Vagina (tissue), 2 donors: Measurements from ENCODE around the gene PTGER3. TPM values are rescaled to one million over a fixed set of nuclear protein-coding genes. Genes with fewer than 3 reads are reported as not detected.

Experiments
- DNase-seq, 2 donors: peaks; one replicate each; pipeline ENCODE4 v3.0.0-alpha.2; 2017; ENCODE audit errors: extremely low spot score in 2 of 2
- H3K27ac ChIP-seq: fragments of 200-600 bp; sonication (generic); one replicate; pipeline ENCODE4 v1.5.1; 2019
- H3K27me3 ChIP-seq: fragments of 200-600 bp; sonication (generic); one replicate; pipeline ENCODE4 v1.5.1; 2019
- H3K36me3 ChIP-seq, 2 donors: fragments of 200-600 bp; sonication (generic); one replicate each; pipeline ENCODE4 v1.5.1; 2017 to 2019
- H3K4me1 ChIP-seq: fragments of 200-600 bp; sonication (generic); one replicate; pipeline ENCODE4 v1.5.1; 2019
- H3K4me3 ChIP-seq, 2 donors: fragments of 200-600 bp; sonication (generic); 1 replicate in 1 of 2; 2 replicates in 1 of 2; pipeline ENCODE4 v1.5.1; 2016 to 2019
- H3K9me3 ChIP-seq: fragments of 200-600 bp; sonication (generic); one replicate; pipeline ENCODE4 v1.5.1; 2019
- POLR2A ChIP-seq, 2 donors: fragments of 450-650 bp; IDR thresholded peaks; one replicate each; pipeline ENCODE4 v1.6.1; 2017; ENCODE audit warnings: antibody characterized with exemption in 2 of 2, mild to moderate bottlenecking in 2 of 2, moderate library complexity in 2 of 2
- POLR2AphosphoS5 ChIP-seq, 2 donors: sonication (generic); formaldehyde crosslinking; IDR thresholded peaks; one replicate each; pipeline ENCODE4 v1.9.0; 2017; ENCODE audit warnings: antibody characterized with exemption in 2 of 2, mild to moderate bottlenecking in 2 of 2, low read depth in 1 of 2; ENCODE audit not compliant: insufficient read depth in 1 of 2
- intact Hi-C: fragments of 100-400 bp; cut with DNase I; formaldehyde crosslinking; loops from one replicate; pipeline ENCODE4 v1.15.1; 2023
- total RNA-seq: library from RNA; depleted of rRNA; stranded (reverse); fragments of >200 nt; gene quantifications from one replicate; pipeline ENCODE4 v1.2.3, GENCODE V29; 2016
- TF ChIP-seq, protein P1 (sequence below), 3 experiments: fragments of 450-650 bp in 2 of 3; fragments of 200-600 bp in 1 of 3; sonication (generic) in 1 of 3; IDR thresholded peaks; one replicate each; pipeline ENCODE4 v1.5.1; 2017 to 2019; ENCODE audit warnings: antibody characterized with exemption in 3 of 3, mild to moderate bottlenecking in 2 of 3, moderate library complexity in 2 of 3

The PTGER3 gene
- total RNA-seq, 1 donor from 2014 or later = 17.7 TPM

DNA sequence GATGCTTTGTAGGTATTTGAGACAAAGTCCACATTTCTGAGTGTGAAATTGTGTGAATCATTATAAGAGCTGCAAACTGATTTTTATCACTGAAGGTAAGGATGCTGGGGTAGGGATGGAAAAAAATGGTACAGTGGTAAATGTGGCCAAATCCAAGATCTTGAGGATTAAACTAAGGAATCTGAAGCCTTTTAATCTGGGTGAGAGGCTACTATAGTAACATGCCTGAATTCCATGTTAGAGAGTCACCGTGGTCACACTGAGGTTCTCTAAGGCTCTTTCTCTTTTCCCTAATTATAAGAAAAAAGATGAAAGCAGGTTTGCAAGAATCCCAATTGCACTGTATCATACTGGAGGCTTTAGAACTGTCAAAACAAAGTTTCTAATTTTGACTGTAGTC is 17.6 kb downstream of the PTGER3 start:
- H3K27ac ChIP-seq = no peak overlapping the region
- intact Hi-C loops = no loop called here
- TF ChIP-seq, protein P1, sequence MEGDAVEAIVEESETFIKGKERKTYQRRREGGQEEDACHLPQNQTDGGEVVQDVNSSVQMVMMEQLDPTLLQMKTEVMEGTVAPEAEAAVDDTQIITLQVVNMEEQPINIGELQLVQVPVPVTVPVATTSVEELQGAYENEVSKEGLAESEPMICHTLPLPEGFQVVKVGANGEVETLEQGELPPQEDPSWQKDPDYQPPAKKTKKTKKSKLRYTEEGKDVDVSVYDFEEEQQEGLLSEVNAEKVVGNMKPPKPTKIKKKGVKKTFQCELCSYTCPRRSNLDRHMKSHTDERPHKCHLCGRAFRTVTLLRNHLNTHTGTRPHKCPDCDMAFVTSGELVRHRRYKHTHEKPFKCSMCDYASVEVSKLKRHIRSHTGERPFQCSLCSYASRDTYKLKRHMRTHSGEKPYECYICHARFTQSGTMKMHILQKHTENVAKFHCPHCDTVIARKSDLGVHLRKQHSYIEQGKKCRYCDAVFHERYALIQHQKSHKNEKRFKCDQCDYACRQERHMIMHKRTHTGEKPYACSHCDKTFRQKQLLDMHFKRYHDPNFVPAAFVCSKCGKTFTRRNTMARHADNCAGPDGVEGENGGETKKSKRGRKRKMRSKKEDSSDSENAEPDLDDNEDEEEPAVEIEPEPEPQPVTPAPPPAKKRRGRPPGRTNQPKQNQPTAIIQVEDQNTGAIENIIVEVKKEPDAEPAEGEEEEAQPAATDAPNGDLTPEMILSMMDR (IDR thresholded peaks at IDR 0.05) = no peak
- no peak for TF ChIP-seq POLR2A (IDR thresholded peaks at IDR 0.05)
- no peak for TF ChIP-seq POLR2AphosphoS5 (IDR thresholded peaks at IDR 0.05; ENCODE audit: insufficient read depth in 1 of 2, low read depth in 1 of 2)
- no peaks in the 10 kb centered on the region for H3K27me3 ChIP-seq
- H3K9me3 ChIP-seq = no peaks in the 10 kb centered on the region
- no peaks in the 10 kb centered on the region for H3K36me3 ChIP-seq
- H3K4me1 ChIP-seq = no peaks in the 10 kb centered on the region
- H3K4me3 ChIP-seq = no peak overlapping the region
- DNase-seq = no peak

DNA sequence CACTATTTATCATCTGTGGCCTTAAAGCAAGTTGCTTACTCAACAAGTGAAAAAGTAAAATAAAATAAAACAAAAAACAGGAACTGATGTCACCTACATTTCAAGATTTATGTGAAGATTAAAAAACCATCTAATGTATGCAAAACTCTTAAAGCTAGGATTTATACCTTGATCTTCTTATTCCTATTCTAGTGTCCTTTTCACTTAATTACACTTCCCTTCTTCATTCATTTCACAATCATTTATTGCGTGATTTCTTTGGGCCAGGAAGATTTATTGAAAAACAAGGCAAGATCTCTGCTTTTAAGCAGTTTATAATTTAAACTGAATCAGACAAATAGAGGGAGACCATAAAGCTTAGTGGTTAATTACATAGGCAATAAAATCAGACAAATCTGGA is 18.6 kb downstream of the PTGER3 start:
- intact Hi-C loops = no loop called here
- Histone ChIP-seq H3K36me3 (no peaks in the 10 kb centered on the region), H3K4me1 (no peaks in the 10 kb centered on the region), H3K27me3 (no peaks in the 10 kb centered on the region), H3K27ac (no peak overlapping the region), H3K4me3 (no peak overlapping the region), H3K9me3 (no peaks in the 10 kb centered on the region)
- TF ChIP-seq, protein P1 (IDR thresholded peaks at IDR 0.05) = no peak
- no peak for TF ChIP-seq POLR2A (IDR thresholded peaks at IDR 0.05)
- DNase-seq = no peak

DNA sequence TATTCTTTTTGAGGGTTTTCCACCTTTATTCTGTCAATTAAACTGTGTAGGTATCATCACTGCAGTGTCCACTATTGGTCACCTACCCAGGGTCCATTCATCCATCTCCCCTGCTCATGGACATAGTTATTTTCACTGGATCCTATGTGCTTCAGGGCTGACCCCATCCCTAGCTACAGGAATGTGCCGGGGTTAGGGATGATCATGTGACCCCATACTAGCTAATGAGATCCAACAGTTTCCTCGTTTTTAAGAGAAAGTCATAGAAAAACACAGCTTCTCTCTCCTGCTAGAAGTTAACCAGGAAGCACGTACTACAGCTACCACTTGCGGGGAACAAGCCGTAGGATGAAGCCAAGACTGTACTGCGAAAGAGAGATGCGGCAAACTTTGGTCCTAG is 19.6 kb downstream of the PTGER3 start:
- no peaks in the 10 kb centered on the region for H3K36me3 ChIP-seq
- no peaks in the 10 kb centered on the region for H3K4me1 ChIP-seq
- no peak for DNase-seq
- no peak overlapping the region for H3K4me3 ChIP-seq
- no peaks in the 10 kb centered on the region for H3K9me3 ChIP-seq
- H3K27me3 ChIP-seq = no peaks in the 10 kb centered on the region
- intact Hi-C loops = no loop called here
- H3K27ac ChIP-seq = no peak overlapping the region
- TF ChIP-seq POLR2AphosphoS5 (IDR thresholded peaks at IDR 0.05; ENCODE audit: insufficient read depth in 1 of 2, low read depth in 1 of 2) (no peak), POLR2A (IDR thresholded peaks at IDR 0.05) (no peak)
- TF ChIP-seq, protein P1 (IDR thresholded peaks at IDR 0.05) = no peak

DNA sequence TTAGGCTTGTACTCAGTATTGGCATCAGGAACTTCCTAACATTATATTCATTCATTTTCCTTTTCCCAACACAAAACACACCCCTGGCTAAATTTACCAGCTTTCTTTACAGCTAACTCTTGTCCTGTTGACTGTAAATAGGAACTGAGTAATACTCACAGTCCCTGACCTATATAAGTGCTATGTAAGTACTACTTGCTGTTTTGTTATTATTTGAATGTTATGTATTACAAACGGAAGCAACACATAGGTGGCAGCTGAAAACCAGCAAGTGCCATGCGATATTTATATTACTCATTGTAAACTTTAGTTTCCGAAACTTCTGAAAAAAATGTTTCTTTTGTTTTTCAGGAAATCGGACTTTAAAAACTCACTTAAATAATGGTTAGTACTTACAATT is 21.5 kb downstream of the PTGER3 start:
- no peak for TF ChIP-seq POLR2A (IDR thresholded peaks at IDR 0.05)
- no peak for TF ChIP-seq POLR2AphosphoS5 (IDR thresholded peaks at IDR 0.05; ENCODE audit: insufficient read depth in 1 of 2, low read depth in 1 of 2)
- TF ChIP-seq, protein P1 (IDR thresholded peaks at IDR 0.05) = no peak
- no peak overlapping the region for H3K4me3 ChIP-seq
- H3K4me1 ChIP-seq = no peaks in the 10 kb centered on the region
- no peak for DNase-seq
- no peaks in the 10 kb centered on the region for H3K9me3 ChIP-seq
- no peaks in the 10 kb centered on the region for H3K27me3 ChIP-seq
- no peaks in the 10 kb centered on the region for H3K36me3 ChIP-seq
- no peak overlapping the region for H3K27ac ChIP-seq
- intact Hi-C loops = no loop called here

DNA sequence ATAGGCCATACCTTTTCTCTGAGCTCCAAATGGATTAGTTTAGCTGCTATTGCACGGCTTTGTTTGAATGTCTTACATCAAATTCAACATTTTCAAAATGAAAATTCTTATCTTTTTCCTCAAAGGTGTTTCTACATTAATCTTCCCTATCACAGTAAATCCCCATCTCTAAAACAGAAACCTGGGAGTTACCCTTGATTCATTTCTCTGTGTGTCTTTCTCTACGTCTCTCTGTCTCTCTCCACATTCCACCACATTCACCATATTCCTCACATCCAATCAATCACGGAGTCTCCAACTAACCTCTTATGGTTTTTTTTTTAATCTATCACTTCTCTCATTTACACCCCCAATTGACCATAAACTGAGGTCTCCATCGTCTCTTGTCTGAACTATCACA is 24.1 kb downstream of the PTGER3 start:
- no peaks in the 10 kb centered on the region for H3K4me1 ChIP-seq
- no peaks in the 10 kb centered on the region for H3K36me3 ChIP-seq
- DNase-seq = no peak
- TF ChIP-seq POLR2AphosphoS5 (IDR thresholded peaks at IDR 0.05; ENCODE audit: insufficient read depth in 1 of 2, low read depth in 1 of 2) (no peak), POLR2A (IDR thresholded peaks at IDR 0.05) (no peak)
- TF ChIP-seq, protein P1 (IDR thresholded peaks at IDR 0.05) = no peak
- no peak overlapping the region for H3K4me3 ChIP-seq
- H3K27ac ChIP-seq = no peak overlapping the region
- intact Hi-C loops = no loop called here
- no peaks in the 10 kb centered on the region for H3K9me3 ChIP-seq
- H3K27me3 ChIP-seq = no peaks in the 10 kb centered on the region
